AG04450 (cell line): ENCODE results near the gene PPP2R2B. TPM values are rescaled to one million over a fixed set of nuclear protein-coding genes. Genes with fewer than 3 reads are reported as not detected.

Experiments
- CTCF ChIA-PET: fragments of 300-600, 350-600 bp; formaldehyde crosslinking; extraction: SDS; loops from one replicate; lab custom pipeline; 2022; ENCODE audit warnings: antibody characterized with exemption, inconsistent platforms; lab: Charles Lee
- POLR2A ChIA-PET: fragments of 350-600 bp; formaldehyde crosslinking; extraction: SDS; loops from one replicate; lab custom pipeline; 2021; ENCODE audit warnings: antibody characterized with exemption, inconsistent platforms; lab: Yijun Ruan, JAX
- DNase-seq: peaks from one replicate; pipeline ENCODE4 v3.0.0-alpha.2; 2011; ENCODE audit warnings: low read depth, low spot score
- H3K27ac ChIP-seq: one replicate; pipeline ENCODE4 v1.5.1; 2012; ENCODE audit warnings: low read depth, low read length, control low read depth
- H3K27me3 ChIP-seq: one replicate; pipeline ENCODE4 v1.6.0; 2012; ENCODE audit warnings: low read length; ENCODE audit not compliant: control insufficient read depth, insufficient read depth
- H3K4me3 ChIP-seq: 2 replicates; pipeline ENCODE4 v1.5.1; 2011; ENCODE audit warnings: mild to moderate bottlenecking, low read depth, low read length, control low read depth
- H3K9me3 ChIP-seq: 2 replicates; pipeline ENCODE4 v1.5.1; 2012; ENCODE audit warnings: low read length; ENCODE audit not compliant: control insufficient read depth, insufficient read depth
- polyA plus RNA-seq: library from polyadenylated mRNA; depleted of rRNA; stranded (reverse); fragments of >200 nt; gene quantifications from 2 replicates; pipeline ENCODE4 v1.2.3, GENCODE V29; 2011
- TF ChIP-seq, protein P1 (sequence below): IDR thresholded peaks from 2 replicates; pipeline ENCODE4 v1.5.1; 2011; ENCODE audit warnings: low read depth, low read length, control low read depth, inconsistent platforms

Gene PPP2R2B
- polyA plus RNA-seq, 1 experiment = not detected

DNA sequence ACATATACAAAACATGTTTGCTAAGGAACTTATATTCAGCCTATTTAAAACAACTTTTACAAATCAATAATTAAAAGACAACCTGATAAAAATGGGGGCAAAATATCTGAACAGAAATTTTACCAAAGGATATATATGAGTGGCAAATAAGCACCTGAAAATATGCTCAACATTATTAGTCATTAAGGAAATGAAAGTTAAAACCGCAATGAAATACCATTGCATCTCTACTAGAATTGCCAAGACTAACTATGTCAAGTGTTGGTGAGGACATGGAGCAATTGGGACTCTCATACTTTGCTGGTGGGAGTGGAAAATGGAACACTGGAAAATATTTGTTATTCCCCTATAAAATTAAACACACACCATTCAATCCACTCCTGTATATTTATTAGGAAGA, 26.3 kb upstream of the PPP2R2B start:
- peaks cover 3% of the 10 kb centered on the region; the same call in 1 of the 2 replicates for H3K9me3 ChIP-seq
- no peaks in the 10 kb centered on the region for H3K27me3 ChIP-seq
- no peak overlapping the region for H3K4me3 ChIP-seq
- TF ChIP-seq, protein P1, sequence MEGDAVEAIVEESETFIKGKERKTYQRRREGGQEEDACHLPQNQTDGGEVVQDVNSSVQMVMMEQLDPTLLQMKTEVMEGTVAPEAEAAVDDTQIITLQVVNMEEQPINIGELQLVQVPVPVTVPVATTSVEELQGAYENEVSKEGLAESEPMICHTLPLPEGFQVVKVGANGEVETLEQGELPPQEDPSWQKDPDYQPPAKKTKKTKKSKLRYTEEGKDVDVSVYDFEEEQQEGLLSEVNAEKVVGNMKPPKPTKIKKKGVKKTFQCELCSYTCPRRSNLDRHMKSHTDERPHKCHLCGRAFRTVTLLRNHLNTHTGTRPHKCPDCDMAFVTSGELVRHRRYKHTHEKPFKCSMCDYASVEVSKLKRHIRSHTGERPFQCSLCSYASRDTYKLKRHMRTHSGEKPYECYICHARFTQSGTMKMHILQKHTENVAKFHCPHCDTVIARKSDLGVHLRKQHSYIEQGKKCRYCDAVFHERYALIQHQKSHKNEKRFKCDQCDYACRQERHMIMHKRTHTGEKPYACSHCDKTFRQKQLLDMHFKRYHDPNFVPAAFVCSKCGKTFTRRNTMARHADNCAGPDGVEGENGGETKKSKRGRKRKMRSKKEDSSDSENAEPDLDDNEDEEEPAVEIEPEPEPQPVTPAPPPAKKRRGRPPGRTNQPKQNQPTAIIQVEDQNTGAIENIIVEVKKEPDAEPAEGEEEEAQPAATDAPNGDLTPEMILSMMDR = no peak
- no peak overlapping the region for H3K27ac ChIP-seq
- DNase-seq = no peak
- POLR2A ChIA-PET = no interaction called here
- CTCF ChIA-PET = no interaction called here

DNA sequence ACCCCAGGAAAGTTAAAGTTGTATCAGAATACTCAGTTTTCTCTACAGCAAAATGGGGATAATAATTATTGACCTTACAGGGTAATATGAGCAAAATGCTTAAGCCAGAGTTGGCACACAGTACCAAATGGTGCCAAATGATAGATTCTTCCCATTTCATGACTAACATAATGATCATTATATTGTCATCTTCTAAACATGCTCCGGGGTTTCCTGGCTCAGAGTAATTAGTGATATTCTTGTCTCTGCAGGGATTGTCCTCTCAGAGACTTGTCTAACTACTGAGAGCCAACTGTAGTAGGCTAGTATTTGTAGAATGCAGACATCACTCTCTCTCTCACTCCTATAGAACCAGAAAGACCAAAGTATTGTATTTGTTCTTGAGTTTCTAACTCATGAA, 25.2 kb upstream of the PPP2R2B start:
- CTCF ChIA-PET = no interaction called here
- POLR2A ChIA-PET = no interaction called here
- TF ChIP-seq, protein P1 = no peak
- H3K9me3 ChIP-seq = peaks cover 2% of the 10 kb centered on the region; the same call in 1 of the 2 replicates
- H3K27ac ChIP-seq = no peak overlapping the region
- no peak overlapping the region for H3K4me3 ChIP-seq
- DNase-seq = no peak
- no peaks in the 10 kb centered on the region for H3K27me3 ChIP-seq

DNA sequence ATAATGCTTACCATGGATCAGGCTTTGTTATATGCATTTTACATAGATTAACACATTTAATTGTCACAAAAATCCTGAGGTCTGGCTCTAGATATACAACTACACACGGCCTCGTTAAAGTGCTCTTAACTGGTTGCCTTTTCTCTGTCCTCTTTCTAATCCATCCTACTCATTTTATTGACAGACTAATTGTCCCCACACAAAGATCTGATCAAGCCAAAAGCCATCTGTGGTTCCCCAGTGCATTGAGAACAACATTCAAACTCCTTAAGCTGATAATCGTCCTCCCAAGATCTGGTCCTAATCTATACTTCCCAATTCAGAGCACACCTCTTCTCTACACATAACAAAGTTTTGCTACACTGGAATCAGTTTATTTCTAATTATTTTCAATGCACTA, 23.9 kb upstream of the PPP2R2B start:
- H3K27me3 ChIP-seq = no peaks in the 10 kb centered on the region
- no peak overlapping the region for H3K4me3 ChIP-seq
- no peak overlapping the region for H3K27ac ChIP-seq
- no peak for DNase-seq
- TF ChIP-seq, protein P1 = no peak
- H3K9me3 ChIP-seq = no peaks in the 10 kb centered on the region
- ChIA-PET POLR2A (no interaction called here), CTCF (no interaction called here)

DNA sequence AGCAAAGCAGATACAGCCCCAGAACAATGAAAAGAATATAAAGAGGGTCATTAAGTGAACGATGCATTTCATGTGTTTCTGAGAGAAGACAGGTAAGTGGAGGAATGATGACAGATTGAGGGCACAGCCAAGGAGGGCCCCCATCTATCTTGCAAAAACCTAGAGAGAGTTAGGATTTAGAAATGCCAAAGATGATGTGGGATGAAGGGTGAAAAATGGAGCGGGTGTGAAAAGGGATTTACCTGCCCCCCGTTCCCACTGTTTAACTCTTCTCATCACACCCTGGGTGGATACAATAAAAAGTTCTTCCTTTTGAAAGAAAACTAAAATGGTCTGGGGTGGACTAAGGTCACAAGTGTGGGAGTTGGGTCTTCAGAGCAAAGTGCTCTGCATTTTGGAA, 18.5 kb upstream of the PPP2R2B start:
- DNase-seq = no peak
- ChIA-PET CTCF (no interaction called here), POLR2A (no interaction called here)
- Histone ChIP-seq H3K4me3 (no peak overlapping the region), H3K27me3 (no peaks in the 10 kb centered on the region), H3K27ac (no peak overlapping the region), H3K9me3 (no peaks in the 10 kb centered on the region)
- TF ChIP-seq, protein P1 = no peak

DNA sequence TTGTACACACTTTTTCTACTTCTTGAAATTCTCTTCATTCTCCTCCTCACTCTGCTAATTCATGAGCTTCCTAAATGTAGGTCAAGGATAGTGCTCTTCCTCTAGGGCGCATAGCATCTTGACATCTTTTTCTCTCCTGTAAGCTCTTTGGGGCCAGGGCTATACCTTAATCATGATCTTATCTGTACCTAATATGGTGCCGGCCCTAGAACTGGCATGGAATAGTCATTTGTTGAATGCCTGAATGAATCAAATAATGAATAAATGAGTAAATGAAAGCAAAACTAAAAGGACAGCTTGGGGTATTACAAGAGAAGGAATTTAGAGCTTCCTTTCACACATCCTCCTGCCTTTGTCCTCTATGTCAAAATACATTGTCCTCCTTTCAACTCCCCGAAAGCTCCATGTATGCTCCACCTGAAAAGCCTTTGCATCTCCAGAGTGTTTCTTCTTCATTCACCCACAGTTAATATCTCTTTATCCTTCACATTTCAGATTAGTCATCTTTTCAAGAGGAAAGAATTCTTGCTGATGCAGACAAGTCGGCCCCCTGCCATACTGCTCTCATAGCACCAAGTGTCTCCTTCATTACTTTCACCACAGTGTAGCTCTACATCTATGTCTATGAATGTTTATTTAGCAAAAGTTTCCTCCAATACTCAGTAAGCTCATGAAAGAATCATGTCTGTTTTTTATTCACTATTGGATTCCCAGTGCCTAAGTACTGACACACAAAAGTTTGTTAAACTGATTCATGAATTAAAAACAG, 16.4 kb upstream of the PPP2R2B start:
- no peak for DNase-seq
- POLR2A ChIA-PET = no interaction called here
- CTCF ChIA-PET = no interaction called here
- H3K9me3 ChIP-seq = no peaks in the 10 kb centered on the region
- no peaks in the 10 kb centered on the region for H3K27me3 ChIP-seq
- TF ChIP-seq, protein P1 = no peak
- H3K4me3 ChIP-seq = no peak overlapping the region
- H3K27ac ChIP-seq = no peak overlapping the region
